ENCODE results near the gene CDKN2C. TPM values are rescaled to one million over a fixed set of nuclear protein-coding genes. Genes with fewer than 3 reads are reported as not detected.

CDKN2C gene
- total and polyA plus RNA-seq, 10 of the 15 experiments (the other 5 are each of a cell fraction or from before 2014, with no cell fraction given): 3.3 to 11.7 (median 6.0) TPM

DNA sequence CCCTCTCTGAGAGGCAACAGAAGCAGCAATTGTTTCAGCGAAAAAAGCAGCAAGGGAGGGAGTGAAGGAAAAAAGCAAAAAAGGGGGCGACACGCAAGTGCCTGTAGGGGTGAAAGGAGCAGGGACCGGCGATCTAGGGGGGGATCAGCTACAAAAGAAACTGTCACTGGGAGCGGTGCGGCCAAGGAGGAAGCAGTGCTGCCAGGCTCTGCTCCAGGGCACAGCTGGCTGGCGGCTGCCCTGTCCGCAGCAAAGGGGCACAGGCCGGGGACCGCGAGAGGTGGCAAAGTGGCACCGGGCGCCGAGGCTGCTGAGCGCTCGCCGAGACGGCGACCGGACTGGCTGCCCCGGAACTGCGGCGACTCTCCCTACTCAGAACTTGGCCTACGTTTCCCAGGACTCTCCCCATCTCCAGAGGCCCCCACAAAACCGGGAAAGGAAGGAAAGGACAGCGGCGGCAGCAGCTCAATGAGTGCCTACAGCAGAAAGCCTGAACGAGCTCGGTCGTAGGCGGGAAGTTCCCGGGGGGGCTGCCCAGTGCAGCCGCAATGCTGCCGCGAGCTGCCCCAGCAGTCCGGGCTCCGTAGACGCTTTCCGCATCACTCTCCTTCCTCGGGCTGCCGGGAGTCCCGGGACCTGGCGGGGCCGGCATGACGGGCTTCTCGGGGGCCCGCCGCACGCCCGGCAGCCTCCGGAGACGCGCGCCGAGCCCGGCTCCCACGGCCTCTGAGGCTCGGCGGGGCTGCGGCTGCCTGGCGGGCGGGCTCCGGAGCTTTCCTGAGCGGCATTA, 1.0 kb upstream of the CDKN2C start (continued):
- TF ChIP-seq ZNF217 (IDR thresholded peaks at IDR 0.05) (0 out of 2 replicates have a peak, but pooled peaks have one; percentile 34), TCF3 (IDR thresholded peaks at IDR 0.05; ENCODE audit: borderline replicate concordance, insufficient read depth, low read depth, low read length) (0 out of 2 replicates have a peak, but pooled peaks have one; percentile 11), POU2F2 (IDR thresholded peaks at IDR 0.05; ENCODE audit: borderline replicate concordance, low read depth, low read length) (0 out of 3 replicates have a peak, but pooled peaks have one; percentile 31), ZBED1 (IDR thresholded peaks at IDR 0.05; ENCODE audit: borderline replicate concordance) (no peak), YBX1 (IDR thresholded peaks at IDR 0.05) (no peak), MTA2 (IDR thresholded peaks at IDR 0.05; ENCODE audit: low read depth) (no peak), SIN3A (IDR thresholded peaks at IDR 0.05; ENCODE audit: low read depth, low read length) (no peak; the same call in 1 of the 2 replicates), NFYA (IDR thresholded peaks at IDR 0.05; ENCODE audit: borderline replicate concordance, low read depth, low read length) (no peak), NFIC (IDR thresholded peaks at IDR 0.05; ENCODE audit: low read depth, low read length) (no peak), MYB (IDR thresholded peaks at IDR 0.05; ENCODE audit: borderline replicate concordance, low read depth, low read length) (no peak), ZNF622 (IDR thresholded peaks at IDR 0.05) (no peak), HSF1 (IDR thresholded peaks at IDR 0.05; ENCODE audit: low read depth, low read length) (no peak), EGR1 (IDR thresholded peaks at IDR 0.05; ENCODE audit: borderline replicate concordance in 1 of 2, low read depth in 2 of 2, low read length in 2 of 2) (no peak), RCOR1 (conservative IDR thresholded peaks at IDR 0.05; ENCODE audit: low read depth, low read length) (no peak), JUNB (IDR thresholded peaks at IDR 0.05) (no peak), HDGF (IDR thresholded peaks at IDR 0.05) (no peak), CHD4 (IDR thresholded peaks at IDR 0.05) (no peak), BHLHE40 (IDR thresholded peaks at IDR 0.05; ENCODE audit: borderline replicate concordance in 1 of 2, low read depth in 2 of 2, low read length in 1 of 2) (peak in 1 of 2 experiments; percentile 37; a peak in 1 of 4 replicates), IRF4 (IDR thresholded peaks at IDR 0.05; ENCODE audit: low read depth, low read length) (no peak), MEF2A (IDR thresholded peaks at IDR 0.05; ENCODE audit: insufficient read depth, low read depth, low read length) (no peak), BMI1 (IDR thresholded peaks at IDR 0.05; ENCODE audit: borderline replicate concordance) (no peak), JUND (IDR thresholded peaks at IDR 0.05; ENCODE audit: low read depth, low read length) (no peak), NR2F1 (conservative IDR thresholded peaks at IDR 0.05) (no peak), TCF7 (IDR thresholded peaks at IDR 0.05; ENCODE audit: borderline replicate concordance) (no peak), MYC (IDR thresholded peaks at IDR 0.05; ENCODE audit: insufficient read depth, insufficient read length, insufficient replicate concordance, low read length, severe bottlenecking) (no peak), LARP7 (IDR thresholded peaks at IDR 0.05) (no peak; the same call in 1 of the 2 replicates), IKZF2 (IDR thresholded peaks at IDR 0.05) (no peak), CHD1 (IDR thresholded peaks at IDR 0.05; ENCODE audit: low read depth, low read length) (no peak)
- TF ChIP-seq, protein P1, sequence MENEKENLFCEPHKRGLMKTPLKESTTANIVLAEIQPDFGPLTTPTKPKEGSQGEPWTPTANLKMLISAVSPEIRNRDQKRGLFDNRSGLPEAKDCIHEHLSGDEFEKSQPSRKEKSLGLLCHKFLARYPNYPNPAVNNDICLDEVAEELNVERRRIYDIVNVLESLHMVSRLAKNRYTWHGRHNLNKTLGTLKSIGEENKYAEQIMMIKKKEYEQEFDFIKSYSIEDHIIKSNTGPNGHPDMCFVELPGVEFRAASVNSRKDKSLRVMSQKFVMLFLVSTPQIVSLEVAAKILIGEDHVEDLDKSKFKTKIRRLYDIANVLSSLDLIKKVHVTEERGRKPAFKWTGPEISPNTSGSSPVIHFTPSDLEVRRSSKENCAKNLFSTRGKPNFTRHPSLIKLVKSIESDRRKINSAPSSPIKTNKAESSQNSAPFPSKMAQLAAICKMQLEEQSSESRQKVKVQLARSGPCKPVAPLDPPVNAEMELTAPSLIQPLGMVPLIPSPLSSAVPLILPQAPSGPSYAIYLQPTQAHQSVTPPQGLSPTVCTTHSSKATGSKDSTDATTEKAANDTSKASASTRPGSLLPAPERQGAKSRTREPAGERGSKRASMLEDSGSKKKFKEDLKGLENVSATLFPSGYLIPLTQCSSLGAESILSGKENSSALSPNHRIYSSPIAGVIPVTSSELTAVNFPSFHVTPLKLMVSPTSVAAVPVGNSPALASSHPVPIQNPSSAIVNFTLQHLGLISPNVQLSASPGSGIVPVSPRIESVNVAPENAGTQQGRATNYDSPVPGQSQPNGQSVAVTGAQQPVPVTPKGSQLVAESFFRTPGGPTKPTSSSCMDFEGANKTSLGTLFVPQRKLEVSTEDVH (IDR thresholded peaks at IDR 0.05; ENCODE audit: low read depth, partially characterized antibody): no peak
